CD4-positive, alpha-beta T cell (primary cell): ENCODE measurements around the gene ASTN1. TPM values are rescaled to one million over a fixed set of nuclear protein-coding genes. Genes with fewer than 3 reads are reported as not detected.

Experiments used
- ATAC-seq: fragments of 200-7000 bp; cut with Tn5 transposase; one replicate; pipeline ENCODE4 v1.10.0; 2022; ENCODE audit warnings: mild to moderate bottlenecking; ENCODE audit not compliant: poor library complexity
- CTCF ChIA-PET: fragments of 350-600 bp; sonication (Branson Sonifier 250); formaldehyde crosslinking; loops from one replicate; lab custom pipeline; 2021; ENCODE audit warnings: antibody characterized with exemption, inconsistent platforms; lab: Charles Lee
- POLR2A ChIA-PET: fragments of 350-600 bp; sonication (Branson Sonifier 250); formaldehyde crosslinking; loops from one replicate; lab custom pipeline; 2021; ENCODE audit warnings: antibody characterized with exemption, inconsistent platforms; lab: Charles Lee
- DNase-seq, 14 experiments: peaks; one replicate each; pipeline ENCODE4 v3.0.0-alpha.2; 2013 to 2020; ENCODE audit warnings: mixed read lengths in 2 of 14
- H3K27ac ChIP-seq, 2 donors: one replicate each; pipeline versions ENCODE4 v1.5.1 to v1.7.0; 2013; ENCODE audit warnings: low read length in 2 of 2, low read depth in 1 of 2, mild to moderate bottlenecking in 1 of 2
- H3K27me3 ChIP-seq, 2 experiments: 1 replicate in 1 of 2; 2 replicates in 1 of 2; pipeline versions ENCODE4 v1.6.1 to v1.7.0; 2013; ENCODE audit warnings: low read length in 2 of 2, control low read depth in 1 of 2, mild to moderate bottlenecking in 1 of 2, moderate library complexity in 1 of 2; ENCODE audit not compliant: insufficient read depth in 2 of 2, control insufficient read depth in 1 of 2
- H3K36me3 ChIP-seq: one replicate; pipeline ENCODE4 v1.6.1; 2013; ENCODE audit warnings: low read length, control low read depth; ENCODE audit not compliant: insufficient read depth
- H3K4me1 ChIP-seq: one replicate; pipeline ENCODE4 v1.6.1; 2013; ENCODE audit warnings: low read length, control low read depth; ENCODE audit not compliant: insufficient read depth
- H3K4me3 ChIP-seq: one replicate; pipeline ENCODE4 v1.5.1; 2013; ENCODE audit warnings: mild to moderate bottlenecking, low read length, moderate library complexity
- H3K9me3 ChIP-seq, 2 experiments: 1 replicate in 1 of 2; 2 replicates in 1 of 2; pipeline versions ENCODE4 v1.6.1 to v1.7.0; 2013; ENCODE audit warnings: low read length in 2 of 2, mild to moderate bottlenecking in 2 of 2, control low read depth in 1 of 2, moderate library complexity in 1 of 2; ENCODE audit not compliant: control insufficient read depth in 1 of 2, insufficient read depth in 1 of 2
- H3K27ac Mint-ChIP-seq: one replicate; pipeline ENCODE4 v1.8.0; 2020; ENCODE audit warnings: mixed read lengths
- H3K27me3 Mint-ChIP-seq: one replicate; pipeline ENCODE4 v1.8.0; 2021; ENCODE audit warnings: mixed read lengths
- H3K36me3 Mint-ChIP-seq: one replicate; pipeline ENCODE4 v1.8.0; 2021; ENCODE audit warnings: low read depth, mixed read lengths
- H3K4me1 Mint-ChIP-seq: one replicate; pipeline ENCODE4 v1.8.0; 2021; ENCODE audit warnings: low read depth, mixed read lengths
- H3K4me3 Mint-ChIP-seq: one replicate; pipeline ENCODE4 v1.8.0; 2020; ENCODE audit warnings: mild to moderate bottlenecking, mixed read lengths
- H3K9me3 Mint-ChIP-seq: one replicate; pipeline ENCODE4 v1.8.0; 2020; ENCODE audit warnings: mixed read lengths
- intact Hi-C, 2 experiments: fragments of 100-400 bp; cut with DNase I in 1 of 2; cut with micrococcal nuclease in 1 of 2; formaldehyde crosslinking; loops; one replicate each; pipeline versions ENCODE4 v1.15.1 to v1.9.0; 2023 to 2025; cut with DNase I, micrococcal nuclease
- total RNA-seq, 174 experiments: library from RNA in 2 of 174; stranded (reverse) in 2 of 174; gene quantifications; one replicate each; pipeline ENCODE4 v1.2.3 and lab custom pipeline; 2021 to 2026
- TF ChIP-seq, protein P1 (sequence below): fragments of 200-600 bp; IDR thresholded peaks from one replicate; pipeline ENCODE4 v1.8.0; 2022; ENCODE audit warnings: antibody characterized with exemption, mild to moderate bottlenecking

Gene ASTN1
- total RNA-seq, 2 experiments from 2014 or later = not detected

DNA sequence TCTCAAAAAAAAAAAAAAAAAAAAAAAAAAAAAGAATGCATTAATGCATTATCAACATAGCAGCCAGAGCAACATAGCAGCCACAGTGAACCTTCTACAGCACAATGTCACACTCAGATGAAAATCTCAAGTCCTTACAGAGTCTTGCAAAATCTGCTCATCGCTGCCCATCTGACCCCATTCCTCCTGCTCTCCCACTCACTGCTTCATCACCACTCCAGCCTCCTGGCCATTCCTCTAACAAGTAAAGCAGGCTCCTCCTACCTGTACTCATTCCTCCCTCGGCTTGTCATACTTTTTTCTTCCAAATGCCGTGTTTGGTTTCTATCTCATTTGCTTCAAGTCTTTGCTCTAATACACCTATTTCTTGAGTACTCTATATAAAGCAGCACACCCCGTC is 35.8 kb upstream of the ASTN1 start:
- no peaks in the 10 kb centered on the region for H3K4me1 Mint-ChIP-seq
- POLR2A ChIA-PET = no interaction called here
- H3K27me3 Mint-ChIP-seq = no peaks in the 10 kb centered on the region
- CTCF ChIA-PET = no interaction called here
- H3K4me1 ChIP-seq = no peaks in the 10 kb centered on the region
- TF ChIP-seq, protein P1, sequence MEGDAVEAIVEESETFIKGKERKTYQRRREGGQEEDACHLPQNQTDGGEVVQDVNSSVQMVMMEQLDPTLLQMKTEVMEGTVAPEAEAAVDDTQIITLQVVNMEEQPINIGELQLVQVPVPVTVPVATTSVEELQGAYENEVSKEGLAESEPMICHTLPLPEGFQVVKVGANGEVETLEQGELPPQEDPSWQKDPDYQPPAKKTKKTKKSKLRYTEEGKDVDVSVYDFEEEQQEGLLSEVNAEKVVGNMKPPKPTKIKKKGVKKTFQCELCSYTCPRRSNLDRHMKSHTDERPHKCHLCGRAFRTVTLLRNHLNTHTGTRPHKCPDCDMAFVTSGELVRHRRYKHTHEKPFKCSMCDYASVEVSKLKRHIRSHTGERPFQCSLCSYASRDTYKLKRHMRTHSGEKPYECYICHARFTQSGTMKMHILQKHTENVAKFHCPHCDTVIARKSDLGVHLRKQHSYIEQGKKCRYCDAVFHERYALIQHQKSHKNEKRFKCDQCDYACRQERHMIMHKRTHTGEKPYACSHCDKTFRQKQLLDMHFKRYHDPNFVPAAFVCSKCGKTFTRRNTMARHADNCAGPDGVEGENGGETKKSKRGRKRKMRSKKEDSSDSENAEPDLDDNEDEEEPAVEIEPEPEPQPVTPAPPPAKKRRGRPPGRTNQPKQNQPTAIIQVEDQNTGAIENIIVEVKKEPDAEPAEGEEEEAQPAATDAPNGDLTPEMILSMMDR = no peak
- no peak overlapping the region for H3K4me3 ChIP-seq
- ATAC-seq (no peak), DNase-seq (no peak)
- intact Hi-C loops = no loop called here
- H3K36me3 ChIP-seq = no peaks in the 10 kb centered on the region
- H3K9me3 Mint-ChIP-seq = no peaks in the 10 kb centered on the region
- no peak overlapping the region for H3K27ac Mint-ChIP-seq
- no peaks in the 10 kb centered on the region for H3K36me3 Mint-ChIP-seq
- H3K27me3 ChIP-seq = no peaks in the 10 kb centered on the region
- H3K4me3 Mint-ChIP-seq = no peak overlapping the region
- H3K27ac ChIP-seq = no peak overlapping the region
- H3K9me3 ChIP-seq = no peaks in the 10 kb centered on the region

DNA sequence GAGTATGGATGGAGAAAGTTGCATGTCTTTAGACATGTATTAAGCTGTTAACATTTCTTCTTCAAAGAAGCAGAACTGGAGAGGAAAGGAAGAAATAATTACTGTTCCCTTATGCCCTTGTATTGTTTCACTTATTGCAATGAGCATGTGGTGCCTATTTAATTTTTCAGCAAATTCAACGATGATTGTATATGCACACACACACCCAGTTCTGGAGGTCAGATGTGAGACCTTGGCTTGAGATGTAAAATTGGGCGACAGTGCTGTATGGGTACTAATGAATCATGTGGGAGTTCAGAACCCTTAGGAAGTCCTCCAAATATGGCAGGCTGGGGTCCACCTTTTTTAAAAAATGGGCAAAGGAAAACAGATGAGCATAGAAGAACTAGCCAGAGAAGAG is 33.7 kb upstream of the ASTN1 start:
- H3K4me1 ChIP-seq = no peaks in the 10 kb centered on the region
- no peaks in the 10 kb centered on the region for H3K27me3 ChIP-seq
- ATAC-seq (no peak), DNase-seq (no peak)
- Mint-ChIP-seq H3K9me3 (no peaks in the 10 kb centered on the region), H3K27ac (no peak overlapping the region), H3K36me3 (no peaks in the 10 kb centered on the region), H3K27me3 (no peaks in the 10 kb centered on the region), H3K4me1 (no peaks in the 10 kb centered on the region), H3K4me3 (no peak overlapping the region)
- TF ChIP-seq, protein P1 = no peak
- CTCF ChIA-PET = no interaction called here
- no peaks in the 10 kb centered on the region for H3K36me3 ChIP-seq
- H3K27ac ChIP-seq = no peak overlapping the region
- POLR2A ChIA-PET = no interaction called here
- H3K4me3 ChIP-seq = no peak overlapping the region
- intact Hi-C loops = no loop called here
- no peaks in the 10 kb centered on the region for H3K9me3 ChIP-seq

DNA sequence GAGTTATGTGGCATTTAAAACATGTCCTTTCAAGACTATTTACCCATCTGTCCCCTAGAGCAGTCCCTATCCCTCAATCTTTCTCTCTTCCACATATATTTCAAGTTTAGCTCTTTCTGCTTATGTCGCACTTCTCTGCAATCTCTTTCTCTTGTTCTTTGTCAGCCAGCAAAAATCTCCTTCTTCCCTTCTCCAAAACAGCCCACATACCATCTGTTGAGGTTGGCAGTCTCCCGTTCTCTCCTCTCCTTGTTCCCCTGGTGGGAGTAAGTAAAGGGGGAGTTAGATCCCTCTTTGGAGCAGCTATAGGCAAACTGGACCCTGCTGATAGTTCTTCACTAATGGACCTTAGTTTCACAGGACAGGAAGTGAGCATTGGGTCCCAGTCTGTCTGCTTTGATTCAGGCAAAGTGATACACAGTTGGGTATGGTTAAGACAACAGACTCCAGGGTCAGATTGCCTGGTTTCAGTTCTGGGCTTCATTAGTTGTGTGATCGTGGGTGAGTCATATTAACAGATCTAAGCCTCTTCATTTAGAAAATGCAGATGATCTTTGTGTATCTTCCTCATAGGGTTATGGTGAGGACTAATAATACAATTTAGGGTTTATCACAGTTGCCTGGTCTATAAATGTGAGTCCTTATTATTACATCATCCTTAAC is 25.9 kb upstream of the ASTN1 start:
- TF ChIP-seq, protein P1 = no peak
- POLR2A ChIA-PET = no interaction called here
- H3K4me3 ChIP-seq = no peak overlapping the region
- DNase-seq = no peak
- no peak for ATAC-seq
- CTCF ChIA-PET = no interaction called here
- Mint-ChIP-seq H3K9me3 (peaks cover 2% of the 10 kb centered on the region), H3K36me3 (no peaks in the 10 kb centered on the region), H3K27ac (no peak overlapping the region), H3K4me1 (no peaks in the 10 kb centered on the region), H3K4me3 (no peak overlapping the region), H3K27me3 (peaks cover 10% of the 10 kb centered on the region)
- intact Hi-C loops = no loop called here
- no peaks in the 10 kb centered on the region for H3K9me3 ChIP-seq
- H3K4me1 ChIP-seq = no peaks in the 10 kb centered on the region
- no peaks in the 10 kb centered on the region for H3K36me3 ChIP-seq
- no peak overlapping the region for H3K27ac ChIP-seq
- no peaks in the 10 kb centered on the region for H3K27me3 ChIP-seq
